ENCODE measurements around the gene PRKCB. TPM values are rescaled to one million over a fixed set of nuclear protein-coding genes. Genes with fewer than 3 reads are reported as not detected.

PRKCB gene
- total RNA-seq, 4 donors from 2014 or later: 7.7 to 40.0 (median 12.2) TPM

DNA sequence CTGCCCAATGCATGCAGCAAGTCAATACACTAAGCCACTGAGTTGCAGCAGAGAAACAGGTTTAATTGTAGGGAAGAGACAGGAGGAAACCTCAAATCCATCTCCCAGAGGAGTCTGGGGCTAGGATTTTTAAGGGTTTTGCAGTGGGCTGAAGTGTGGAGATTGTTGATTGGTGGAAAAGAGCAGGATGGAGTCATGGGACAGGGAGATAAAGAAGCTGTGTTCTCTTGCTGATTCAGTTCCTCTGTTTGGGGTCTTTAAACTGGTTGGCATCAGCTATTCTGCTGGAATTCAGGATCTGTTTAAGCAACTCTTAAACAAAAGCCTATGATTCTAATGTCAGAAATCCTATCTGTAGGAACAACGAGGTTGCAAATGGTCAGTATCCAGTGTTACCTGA is 239.5 kb downstream of the PRKCB start:
- no peak overlapping the region for H3K4me3 ChIP-seq
- no peak for DNase-seq (ENCODE audit: low spot score in 2 of 2)
- WGBS: 79% methylated on average over 1 of the region's 1 CpG
- no peaks in the 10 kb centered on the region for H3K36me3 ChIP-seq
- H3K27ac ChIP-seq: no peak overlapping the region
- no peaks in the 10 kb centered on the region for H3K9me3 ChIP-seq
- H3K4me1 ChIP-seq: peaks cover 7% of the 10 kb centered on the region
- H3K27me3 ChIP-seq: no peaks in the 10 kb centered on the region
- TF ChIP-seq EP300 (IDR thresholded peaks at IDR 0.05) (no peak), POLR2A (IDR thresholded peaks at IDR 0.05) (no peak), POLR2AphosphoS5 (IDR thresholded peaks at IDR 0.05) (no peak)
- TF ChIP-seq, protein P1, sequence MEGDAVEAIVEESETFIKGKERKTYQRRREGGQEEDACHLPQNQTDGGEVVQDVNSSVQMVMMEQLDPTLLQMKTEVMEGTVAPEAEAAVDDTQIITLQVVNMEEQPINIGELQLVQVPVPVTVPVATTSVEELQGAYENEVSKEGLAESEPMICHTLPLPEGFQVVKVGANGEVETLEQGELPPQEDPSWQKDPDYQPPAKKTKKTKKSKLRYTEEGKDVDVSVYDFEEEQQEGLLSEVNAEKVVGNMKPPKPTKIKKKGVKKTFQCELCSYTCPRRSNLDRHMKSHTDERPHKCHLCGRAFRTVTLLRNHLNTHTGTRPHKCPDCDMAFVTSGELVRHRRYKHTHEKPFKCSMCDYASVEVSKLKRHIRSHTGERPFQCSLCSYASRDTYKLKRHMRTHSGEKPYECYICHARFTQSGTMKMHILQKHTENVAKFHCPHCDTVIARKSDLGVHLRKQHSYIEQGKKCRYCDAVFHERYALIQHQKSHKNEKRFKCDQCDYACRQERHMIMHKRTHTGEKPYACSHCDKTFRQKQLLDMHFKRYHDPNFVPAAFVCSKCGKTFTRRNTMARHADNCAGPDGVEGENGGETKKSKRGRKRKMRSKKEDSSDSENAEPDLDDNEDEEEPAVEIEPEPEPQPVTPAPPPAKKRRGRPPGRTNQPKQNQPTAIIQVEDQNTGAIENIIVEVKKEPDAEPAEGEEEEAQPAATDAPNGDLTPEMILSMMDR (IDR thresholded peaks at IDR 0.05): no peak

DNA sequence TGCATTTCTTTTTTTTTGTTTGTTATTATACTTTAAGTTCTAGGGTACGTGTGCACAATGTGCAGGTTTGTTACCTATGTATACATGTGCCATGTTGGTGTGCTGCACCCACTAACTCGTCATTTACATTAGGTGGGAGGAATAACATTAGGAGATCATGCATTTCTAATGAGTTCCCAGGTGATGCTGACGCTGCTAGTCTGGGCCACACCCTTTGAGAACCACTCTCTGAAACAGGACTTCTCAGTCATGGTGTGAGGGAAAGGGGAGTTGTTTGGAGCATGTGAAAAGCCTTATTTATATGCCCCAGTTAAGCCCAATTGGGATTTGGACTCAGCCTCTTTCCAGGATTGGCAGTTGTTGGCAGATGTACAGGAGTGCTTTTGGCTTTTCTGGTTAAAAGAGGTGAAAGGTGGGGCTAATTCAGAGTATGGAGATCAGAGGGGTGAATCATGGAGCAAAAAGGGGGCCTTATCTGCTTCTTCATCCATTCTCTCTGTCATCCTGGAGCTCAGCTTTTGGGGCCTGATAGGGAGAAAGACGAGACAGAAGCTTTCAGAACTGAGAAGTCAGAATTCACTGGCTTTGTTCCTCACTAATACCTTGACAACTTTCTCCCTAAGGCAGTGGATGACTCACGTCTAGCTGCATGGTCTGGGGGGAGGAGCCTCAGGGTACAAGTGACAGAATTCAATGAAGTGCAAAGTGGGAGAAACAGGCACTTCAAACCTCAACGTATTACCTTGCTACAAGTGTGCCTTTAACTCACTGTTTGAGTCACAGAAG is 240.3 kb downstream of the PRKCB start:
- no peak for DNase-seq (ENCODE audit: low spot score in 2 of 2)
- Histone ChIP-seq H3K9me3 (no peaks in the 10 kb centered on the region), H3K4me3 (no peak overlapping the region), H3K36me3 (no peaks in the 10 kb centered on the region), H3K4me1 (peaks cover 7% of the 10 kb centered on the region), H3K27ac (no peak overlapping the region), H3K27me3 (no peaks in the 10 kb centered on the region)
- 29% methylated on average over 6 of the region's 6 CpGs for WGBS
- TF ChIP-seq POLR2AphosphoS5 (IDR thresholded peaks at IDR 0.05) (no peak), EP300 (IDR thresholded peaks at IDR 0.05) (no peak), POLR2A (IDR thresholded peaks at IDR 0.05) (no peak)
- TF ChIP-seq, protein P1 (IDR thresholded peaks at IDR 0.05): no peak

DNA sequence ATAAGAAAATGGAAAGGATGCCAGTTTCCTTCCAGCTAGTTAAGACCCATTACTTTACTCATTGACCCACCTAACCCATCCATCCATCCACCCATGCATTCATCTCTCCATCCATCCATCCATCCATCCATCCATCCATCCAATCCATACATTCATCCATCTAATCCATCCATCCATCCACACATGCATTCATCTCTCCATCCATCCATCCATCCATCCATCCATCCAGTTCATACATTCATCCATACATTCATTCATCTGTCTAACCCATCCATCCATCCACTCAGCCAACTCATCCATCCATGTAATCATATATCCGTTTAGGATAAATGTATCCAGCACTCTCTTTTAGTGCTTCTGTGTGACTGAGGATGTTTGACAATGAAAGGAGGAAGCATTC is 241.5 kb downstream of the PRKCB start:
- Histone ChIP-seq H3K36me3 (no peaks in the 10 kb centered on the region), H3K9me3 (no peaks in the 10 kb centered on the region), H3K27me3 (no peaks in the 10 kb centered on the region), H3K27ac (no peak overlapping the region), H3K4me3 (no peak overlapping the region), H3K4me1 (peaks cover 7% of the 10 kb centered on the region)
- WGBS: 68% methylated on average over 1 of the region's 1 CpG
- no peak for DNase-seq (ENCODE audit: low spot score in 2 of 2)
- TF ChIP-seq, protein P1 (IDR thresholded peaks at IDR 0.05): no peak
- no peak for TF ChIP-seq EP300 (IDR thresholded peaks at IDR 0.05)

DNA sequence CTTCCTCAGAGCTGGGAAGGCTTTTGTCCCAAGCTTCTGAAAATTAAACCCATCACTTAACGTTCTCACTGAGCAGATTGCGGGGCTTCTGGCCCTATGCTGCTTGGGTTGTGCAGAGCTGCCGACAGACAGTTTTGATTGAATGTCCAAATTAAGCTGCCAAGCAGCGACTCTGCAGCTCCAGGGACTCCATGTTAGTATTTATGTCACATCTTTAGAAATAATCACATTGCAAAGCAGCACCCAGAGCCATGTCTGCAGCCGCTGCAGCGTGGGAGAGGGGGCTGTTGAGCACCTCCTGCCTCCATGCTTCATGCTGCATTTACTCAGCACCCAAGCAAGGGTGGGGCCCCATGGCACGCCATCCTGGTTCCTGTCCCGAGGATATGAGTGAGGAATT is 242.2 kb downstream of the PRKCB start:
- DNase-seq (ENCODE audit: low spot score in 2 of 2): no peak
- Histone ChIP-seq H3K27ac (no peak overlapping the region), H3K9me3 (no peaks in the 10 kb centered on the region), H3K36me3 (no peaks in the 10 kb centered on the region), H3K4me3 (no peak overlapping the region), H3K4me1 (peaks cover 7% of the 10 kb centered on the region), H3K27me3 (no peaks in the 10 kb centered on the region)
- WGBS: 31% methylated on average over 6 of the region's 8 CpGs
- TF ChIP-seq EP300 (IDR thresholded peaks at IDR 0.05) (no peak), POLR2A (IDR thresholded peaks at IDR 0.05) (no peak), POLR2AphosphoS5 (IDR thresholded peaks at IDR 0.05) (no peak)
- TF ChIP-seq, protein P1 (IDR thresholded peaks at IDR 0.05): no peak

DNA sequence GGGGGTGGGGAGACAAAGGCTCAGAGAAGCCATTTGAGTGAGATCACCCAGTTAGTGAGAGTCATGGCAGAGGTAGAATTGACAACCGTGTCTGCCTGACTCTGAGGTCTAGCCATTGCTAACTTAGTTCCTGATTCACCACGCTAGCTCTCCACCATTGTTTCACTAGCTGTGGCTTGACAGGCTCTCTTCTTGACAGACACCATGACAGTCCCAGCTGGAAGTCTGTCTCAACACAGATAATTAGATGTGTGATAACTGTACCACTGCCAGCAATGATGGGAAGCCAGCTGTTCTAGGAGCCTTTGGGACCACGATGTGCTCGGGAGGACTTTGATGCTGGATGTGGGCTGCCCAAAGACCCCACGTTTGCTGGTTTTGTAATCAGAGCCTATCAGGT is 249.9 kb downstream of the PRKCB start:
- no peak for DNase-seq (ENCODE audit: low spot score in 2 of 2)
- TF ChIP-seq, protein P1 (IDR thresholded peaks at IDR 0.05): no peak
- TF ChIP-seq POLR2A (IDR thresholded peaks at IDR 0.05): no peak
- no peak for TF ChIP-seq POLR2AphosphoS5 (IDR thresholded peaks at IDR 0.05)
- TF ChIP-seq EP300 (IDR thresholded peaks at IDR 0.05): no peak
- Histone ChIP-seq H3K4me3 (no peak overlapping the region), H3K36me3 (no peaks in the 10 kb centered on the region), H3K4me1 (no peaks in the 10 kb centered on the region), H3K27me3 (no peaks in the 10 kb centered on the region), H3K27ac (no peak overlapping the region), H3K9me3 (peaks cover 2% of the 10 kb centered on the region)
- WGBS: 63% methylated on average over 5 of the region's 5 CpGs
